MG63 (cell line): ENCODE results near the gene ATP5MK. TPM values are rescaled to one million over a fixed set of nuclear protein-coding genes. Genes with fewer than 3 reads are reported as not detected.

Experiments used
- DNase-seq: peaks from one replicate; pipeline ENCODE4 v3.0.0-alpha.2; 2020
- H3K27me3 ChIP-seq: fragments of 250-450 bp; sonication (Bioruptor Pico); 2 replicates; pipeline ENCODE4 v1.5.1; 2020; ENCODE audit warnings: mild to moderate bottlenecking, moderate library complexity
- H3K36me3 ChIP-seq: fragments of 250-450 bp; sonication (Bioruptor Pico); 2 replicates; pipeline ENCODE4 v1.5.1; 2020; ENCODE audit warnings: mild to moderate bottlenecking, moderate library complexity
- H3K4me3 ChIP-seq: fragments of 250-450 bp; sonication (Bioruptor Pico); 2 replicates; pipeline ENCODE4 v1.5.1; 2020; ENCODE audit warnings: mild to moderate bottlenecking, moderate library complexity
- H3K9me3 ChIP-seq: fragments of 250-450 bp; sonication (Bioruptor Pico); 2 replicates; pipeline ENCODE4 v1.5.1; 2020; ENCODE audit warnings: mild to moderate bottlenecking, moderate library complexity
- total RNA-seq: library from RNA; depleted of rRNA; stranded (reverse); fragments of >200 nt; shearing (Covaris generic); gene quantifications from 2 replicates; pipeline ENCODE4 v1.2.3, GENCODE V29; 2014; ENCODE audit warnings: low replicate concordance; rRNA removed

Gene ATP5MK
- total RNA-seq, 1 experiment from 2014 or later: 342 TPM

DNA sequence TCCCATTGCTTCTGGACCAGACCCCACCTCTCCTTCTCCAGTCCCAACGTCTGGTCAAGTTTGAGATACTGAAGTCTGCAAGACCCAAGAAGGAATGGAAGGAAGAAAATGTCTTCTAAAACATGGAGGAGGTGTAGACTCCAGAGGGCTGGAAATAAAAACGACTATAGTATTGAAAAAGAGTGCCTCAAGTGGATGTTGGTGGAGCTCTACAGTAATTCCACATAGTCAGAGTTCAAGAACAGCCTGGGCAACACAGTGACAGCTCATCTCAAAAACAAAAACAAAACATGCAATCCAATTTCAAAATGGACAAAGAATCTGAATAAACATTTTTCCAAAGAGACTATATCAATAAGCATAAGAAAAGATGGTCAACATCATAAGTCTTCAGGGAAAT lies 43.0 kb downstream of the ATP5MK start:
- Histone ChIP-seq H3K27me3 (no peaks in the 10 kb centered on the region), H3K9me3 (no peaks in the 10 kb centered on the region), H3K4me3 (no peak overlapping the region), H3K36me3 (peaks cover 9% of the 10 kb centered on the region)
- no peak for DNase-seq

DNA sequence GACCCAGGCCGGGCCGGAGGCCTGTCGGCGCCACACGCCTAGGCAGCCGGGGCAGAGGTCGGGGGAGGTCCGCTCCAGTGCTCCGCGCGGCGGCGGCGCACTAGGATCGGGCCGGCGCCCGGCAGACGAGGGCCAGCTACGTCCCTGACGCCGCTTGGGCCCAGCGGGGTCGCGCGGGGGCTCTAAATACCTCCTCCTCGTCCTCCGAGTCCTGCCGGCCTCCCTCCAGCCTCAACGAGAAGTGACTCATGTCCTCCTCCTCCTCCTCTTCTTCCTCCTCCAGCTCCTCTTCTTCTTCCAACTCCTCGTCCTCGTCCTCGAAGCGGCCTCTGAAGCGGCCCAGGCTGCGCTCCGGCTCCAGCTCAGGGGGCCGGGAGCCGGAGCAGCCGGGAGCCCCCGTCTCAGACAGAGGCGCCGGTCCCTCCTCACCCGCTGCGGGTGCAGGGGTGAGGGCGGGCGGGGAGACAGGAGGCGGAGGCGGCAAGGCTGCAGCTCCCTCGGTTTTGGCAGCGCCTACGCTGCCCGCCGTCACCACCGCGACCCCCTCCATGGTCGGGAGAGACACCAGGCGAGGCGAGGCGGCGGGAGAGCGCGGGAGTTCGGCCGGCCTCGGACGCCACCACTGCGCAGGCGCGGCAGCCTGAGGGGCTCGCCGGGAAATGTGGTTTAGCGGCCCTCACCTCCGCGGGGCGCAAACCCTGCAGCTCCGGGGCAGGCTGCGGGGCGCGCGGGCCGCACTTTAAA lies 45.6 kb downstream of the ATP5MK start, which contains the start of gene PCGF6:
TSS of gene PCGF6 (minus strand) at position 624 of the 744 bp plus-strand sequence. CDS start at position 550, 74 bp downstream.
- peak; percentile 88 for DNase-seq
- Histone ChIP-seq H3K27me3 (no peaks in the 10 kb centered on the region), H3K36me3 (peaks cover 30% of the 10 kb centered on the region), H3K4me3 (peak within 1 kb of the TSS; percentile 73), H3K9me3 (no peaks in the 10 kb centered on the region)

DNA sequence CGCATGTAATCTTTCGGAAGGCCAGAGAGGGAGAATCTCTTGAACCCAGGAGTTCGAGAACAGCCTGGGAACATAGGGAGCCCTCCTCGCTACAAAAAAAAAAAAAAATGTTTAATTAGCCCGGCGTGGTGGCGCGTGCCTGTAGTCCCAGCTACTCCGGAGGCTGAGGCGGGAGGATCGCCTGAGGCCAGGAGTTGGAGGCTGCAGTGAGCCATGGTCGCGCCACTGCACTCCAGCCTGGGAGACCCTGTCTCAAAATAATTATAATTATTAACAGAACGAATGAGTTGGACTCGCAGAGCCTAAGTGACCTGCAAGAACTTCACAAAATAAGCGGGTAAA lies 46.1 kb downstream of the ATP5MK start:
- no peaks in the 10 kb centered on the region for H3K9me3 ChIP-seq
- peaks cover 35% of the 10 kb centered on the region for H3K36me3 ChIP-seq
- peak overlapping the region; percentile 73 for H3K4me3 ChIP-seq
- H3K27me3 ChIP-seq: no peaks in the 10 kb centered on the region
- DNase-seq: no peak

Other genes starting within 250 kb of the ATP5MK start
- 9.9 and 23.5 TPM in 2 replicates for gene NT5C2, start 203.2 kb downstream of the ATP5MK start, total RNA-seq
- 0.03 TPM in 1 of 2 replicates, not detected in the other for gene RPEL1, start 150.6 kb downstream of the ATP5MK start, total RNA-seq
- not detected in 2 replicates for gene INA, start 119.3 kb downstream of the ATP5MK start, total RNA-seq
- 19.5 and 31.0 TPM in 2 replicates for gene PCGF6, start 45.3 kb downstream of the ATP5MK start, total RNA-seq
- 6.8 and 9.0 TPM in 2 replicates for gene TAF5, start 28.5 kb downstream of the ATP5MK start, total RNA-seq
- 36.6 and 42.5 TPM in 2 replicates for gene PDCD11, start 151 bp upstream of the ATP5MK start, total RNA-seq
- gene CALHM2, start 55.9 kb upstream of the ATP5MK start, total RNA-seq: not detected in 2 replicates
- not detected in 2 replicates for gene CALHM1, start 62.4 kb upstream of the ATP5MK start, total RNA-seq
- not detected in 2 replicates for gene CALHM3, start 82.8 kb upstream of the ATP5MK start, total RNA-seq
- not detected in 2 replicates for gene NEURL1, start 97.2 kb upstream of the ATP5MK start, total RNA-seq